HL-60 (cell line): ENCODE results near the gene GPR84.
"Not testable (repeated sequence)": the region's sequence is repeated elsewhere in the genome, so short reads cannot be mapped to it uniquely, and the experiment has no call there.

Experiments
- DNase-seq, 2 experiments: peaks; one replicate each; pipeline ENCODE4 v3.0.0-alpha.2; 2010 to 2020; ENCODE audit warnings: low read depth in 1 of 2, low spot score in 1 of 2
- H3K27ac ChIP-seq: fragments of 250-450 bp; sonication (Bioruptor Pico); replicated peaks from 2 replicates; pipeline ENCODE4 v1.5.1; 2020; ENCODE audit warnings: mild to moderate bottlenecking, moderate library complexity
- H3K27me3 ChIP-seq: fragments of 250-450 bp; sonication (Bioruptor Pico); 2 replicates; pipeline ENCODE4 v1.5.1; 2021; ENCODE audit warnings: mild to moderate bottlenecking, moderate library complexity; ENCODE audit not compliant: insufficient read depth, poor library complexity, severe bottlenecking
- H3K4me3 ChIP-seq: replicated peaks from 2 replicates; pipeline ENCODE4 v1.5.1; 2011; ENCODE audit warnings: mild to moderate bottlenecking, control low read depth, low read length; ENCODE audit not compliant: insufficient read depth
- GABPA ChIP-seq: IDR thresholded peaks from 2 replicates; pipeline ENCODE4 v1.6.1; 2012; ENCODE audit warnings: low read depth
- POLR2AphosphoS5 ChIP-seq: IDR thresholded peaks from 2 replicates; pipeline ENCODE4 v1.6.1; 2012; ENCODE audit warnings: low read depth
- SPI1 ChIP-seq: IDR thresholded peaks from 2 replicates; pipeline ENCODE4 v1.6.1; 2012; ENCODE audit warnings: low read depth, mild to moderate bottlenecking, borderline replicate concordance
- TF ChIP-seq, protein P1 (sequence below): IDR thresholded peaks from one replicate; pipeline ENCODE4 v1.5.1; 2011; ENCODE audit warnings: low read length, control low read depth, inconsistent platforms; ENCODE audit not compliant: insufficient read depth
- TF ChIP-seq, protein P2 (sequence below): IDR thresholded peaks from 2 replicates; pipeline ENCODE4 v1.6.1; 2012; ENCODE audit warnings: low read depth; ENCODE audit not compliant: insufficient replicate concordance

GPR84 gene

DNA sequence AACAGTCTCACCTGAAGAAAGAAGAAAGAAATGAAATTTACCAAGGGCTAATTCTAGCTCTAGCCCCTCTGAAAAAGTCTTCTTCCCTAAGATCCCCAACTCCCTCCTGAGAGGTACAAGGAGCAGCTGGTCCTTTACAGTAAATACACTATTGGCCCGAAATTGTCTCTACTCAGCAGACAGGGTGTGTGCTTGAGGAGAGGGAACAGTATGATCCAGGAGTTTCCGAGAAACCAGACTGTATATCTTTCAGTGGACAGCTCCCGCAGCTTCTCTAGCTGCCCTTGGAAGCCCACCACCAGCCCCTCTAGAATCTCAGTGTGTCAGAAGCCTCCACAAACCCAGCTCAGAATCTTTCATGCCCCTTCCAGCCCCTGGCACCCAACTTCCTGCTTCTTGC is 8.1 kb downstream of the GPR84 start:
- H3K27ac ChIP-seq = no peak overlapping the region
- TF ChIP-seq SPI1 (no peak), POLR2AphosphoS5 (no peak), GABPA (no peak)
- TF ChIP-seq, protein P1, sequence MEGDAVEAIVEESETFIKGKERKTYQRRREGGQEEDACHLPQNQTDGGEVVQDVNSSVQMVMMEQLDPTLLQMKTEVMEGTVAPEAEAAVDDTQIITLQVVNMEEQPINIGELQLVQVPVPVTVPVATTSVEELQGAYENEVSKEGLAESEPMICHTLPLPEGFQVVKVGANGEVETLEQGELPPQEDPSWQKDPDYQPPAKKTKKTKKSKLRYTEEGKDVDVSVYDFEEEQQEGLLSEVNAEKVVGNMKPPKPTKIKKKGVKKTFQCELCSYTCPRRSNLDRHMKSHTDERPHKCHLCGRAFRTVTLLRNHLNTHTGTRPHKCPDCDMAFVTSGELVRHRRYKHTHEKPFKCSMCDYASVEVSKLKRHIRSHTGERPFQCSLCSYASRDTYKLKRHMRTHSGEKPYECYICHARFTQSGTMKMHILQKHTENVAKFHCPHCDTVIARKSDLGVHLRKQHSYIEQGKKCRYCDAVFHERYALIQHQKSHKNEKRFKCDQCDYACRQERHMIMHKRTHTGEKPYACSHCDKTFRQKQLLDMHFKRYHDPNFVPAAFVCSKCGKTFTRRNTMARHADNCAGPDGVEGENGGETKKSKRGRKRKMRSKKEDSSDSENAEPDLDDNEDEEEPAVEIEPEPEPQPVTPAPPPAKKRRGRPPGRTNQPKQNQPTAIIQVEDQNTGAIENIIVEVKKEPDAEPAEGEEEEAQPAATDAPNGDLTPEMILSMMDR = no peak
- TF ChIP-seq, protein P2, sequence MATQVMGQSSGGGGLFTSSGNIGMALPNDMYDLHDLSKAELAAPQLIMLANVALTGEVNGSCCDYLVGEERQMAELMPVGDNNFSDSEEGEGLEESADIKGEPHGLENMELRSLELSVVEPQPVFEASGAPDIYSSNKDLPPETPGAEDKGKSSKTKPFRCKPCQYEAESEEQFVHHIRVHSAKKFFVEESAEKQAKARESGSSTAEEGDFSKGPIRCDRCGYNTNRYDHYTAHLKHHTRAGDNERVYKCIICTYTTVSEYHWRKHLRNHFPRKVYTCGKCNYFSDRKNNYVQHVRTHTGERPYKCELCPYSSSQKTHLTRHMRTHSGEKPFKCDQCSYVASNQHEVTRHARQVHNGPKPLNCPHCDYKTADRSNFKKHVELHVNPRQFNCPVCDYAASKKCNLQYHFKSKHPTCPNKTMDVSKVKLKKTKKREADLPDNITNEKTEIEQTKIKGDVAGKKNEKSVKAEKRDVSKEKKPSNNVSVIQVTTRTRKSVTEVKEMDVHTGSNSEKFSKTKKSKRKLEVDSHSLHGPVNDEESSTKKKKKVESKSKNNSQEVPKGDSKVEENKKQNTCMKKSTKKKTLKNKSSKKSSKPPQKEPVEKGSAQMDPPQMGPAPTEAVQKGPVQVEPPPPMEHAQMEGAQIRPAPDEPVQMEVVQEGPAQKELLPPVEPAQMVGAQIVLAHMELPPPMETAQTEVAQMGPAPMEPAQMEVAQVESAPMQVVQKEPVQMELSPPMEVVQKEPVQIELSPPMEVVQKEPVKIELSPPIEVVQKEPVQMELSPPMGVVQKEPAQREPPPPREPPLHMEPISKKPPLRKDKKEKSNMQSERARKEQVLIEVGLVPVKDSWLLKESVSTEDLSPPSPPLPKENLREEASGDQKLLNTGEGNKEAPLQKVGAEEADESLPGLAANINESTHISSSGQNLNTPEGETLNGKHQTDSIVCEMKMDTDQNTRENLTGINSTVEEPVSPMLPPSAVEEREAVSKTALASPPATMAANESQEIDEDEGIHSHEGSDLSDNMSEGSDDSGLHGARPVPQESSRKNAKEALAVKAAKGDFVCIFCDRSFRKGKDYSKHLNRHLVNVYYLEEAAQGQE = no peak
- H3K4me3 ChIP-seq = no peak overlapping the region
- no peaks in the 10 kb centered on the region for H3K27me3 ChIP-seq
- no peak for DNase-seq

DNA sequence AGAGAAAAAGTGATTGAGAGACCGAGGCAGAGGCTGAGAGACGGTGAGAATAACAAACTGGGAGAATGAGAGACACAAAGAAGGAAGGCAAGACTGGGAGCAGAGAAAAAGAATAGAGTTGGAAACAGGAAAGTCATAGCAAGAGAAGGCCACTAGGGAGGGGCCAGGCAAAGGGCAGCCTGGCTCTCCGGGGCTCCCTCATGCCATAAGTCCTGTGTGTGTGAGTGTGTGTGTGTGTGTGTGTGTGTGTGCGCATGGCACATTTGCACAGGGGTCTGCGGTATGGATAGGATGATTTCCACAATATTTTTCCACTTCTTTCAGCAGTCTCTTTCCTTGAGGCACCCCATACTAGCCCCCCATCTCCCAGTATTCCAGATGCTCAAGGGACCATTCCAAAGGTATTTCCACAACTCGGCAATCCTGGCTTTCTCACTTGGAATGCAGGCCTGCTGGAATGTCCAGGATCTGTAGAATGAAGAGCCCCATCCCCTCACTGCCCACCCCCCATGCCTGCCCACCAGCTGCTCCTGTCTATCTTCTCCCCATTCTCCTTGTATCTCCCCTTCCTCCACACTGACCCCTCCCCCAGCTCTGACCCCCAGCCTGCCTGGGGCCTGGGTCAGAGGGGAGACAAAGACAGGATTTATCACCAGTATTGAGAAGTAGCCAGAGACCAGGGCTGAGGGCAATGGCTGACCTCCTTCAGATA is 9.0 kb downstream of the GPR84 start:
- TF ChIP-seq GABPA (no peak), SPI1 (no peak), POLR2AphosphoS5 (no peak)
- TF ChIP-seq, protein P2 = no peak
- TF ChIP-seq, protein P1 = no peak
- no peak for DNase-seq
- Histone ChIP-seq H3K27me3 (no peaks in the 10 kb centered on the region), H3K4me3 (no peak overlapping the region), H3K27ac (no peak overlapping the region)

DNA sequence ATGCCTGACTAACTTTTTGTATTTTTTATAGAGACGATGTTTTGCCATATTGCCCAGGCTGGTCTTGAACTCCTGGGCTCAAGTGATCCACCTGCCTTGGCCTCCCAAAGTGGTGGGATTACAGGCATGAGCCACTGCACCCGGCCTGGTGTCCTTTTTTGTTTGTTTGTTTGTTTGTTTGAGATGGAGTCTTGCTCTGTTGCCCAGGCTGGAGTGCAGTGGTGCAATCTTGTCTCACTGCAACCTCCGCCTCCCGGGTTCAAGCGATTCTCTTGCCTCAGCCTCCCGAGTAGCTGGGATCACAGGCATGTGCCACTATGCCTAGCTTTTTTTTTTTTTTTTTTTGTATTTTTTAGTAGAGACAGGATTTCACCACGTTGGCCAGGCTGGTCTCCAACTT is 10.0 kb downstream of the GPR84 start:
- not testable (repeated sequence) for H3K27me3 ChIP-seq, H3K4me3 ChIP-seq, H3K27ac ChIP-seq, DNase-seq

DNA sequence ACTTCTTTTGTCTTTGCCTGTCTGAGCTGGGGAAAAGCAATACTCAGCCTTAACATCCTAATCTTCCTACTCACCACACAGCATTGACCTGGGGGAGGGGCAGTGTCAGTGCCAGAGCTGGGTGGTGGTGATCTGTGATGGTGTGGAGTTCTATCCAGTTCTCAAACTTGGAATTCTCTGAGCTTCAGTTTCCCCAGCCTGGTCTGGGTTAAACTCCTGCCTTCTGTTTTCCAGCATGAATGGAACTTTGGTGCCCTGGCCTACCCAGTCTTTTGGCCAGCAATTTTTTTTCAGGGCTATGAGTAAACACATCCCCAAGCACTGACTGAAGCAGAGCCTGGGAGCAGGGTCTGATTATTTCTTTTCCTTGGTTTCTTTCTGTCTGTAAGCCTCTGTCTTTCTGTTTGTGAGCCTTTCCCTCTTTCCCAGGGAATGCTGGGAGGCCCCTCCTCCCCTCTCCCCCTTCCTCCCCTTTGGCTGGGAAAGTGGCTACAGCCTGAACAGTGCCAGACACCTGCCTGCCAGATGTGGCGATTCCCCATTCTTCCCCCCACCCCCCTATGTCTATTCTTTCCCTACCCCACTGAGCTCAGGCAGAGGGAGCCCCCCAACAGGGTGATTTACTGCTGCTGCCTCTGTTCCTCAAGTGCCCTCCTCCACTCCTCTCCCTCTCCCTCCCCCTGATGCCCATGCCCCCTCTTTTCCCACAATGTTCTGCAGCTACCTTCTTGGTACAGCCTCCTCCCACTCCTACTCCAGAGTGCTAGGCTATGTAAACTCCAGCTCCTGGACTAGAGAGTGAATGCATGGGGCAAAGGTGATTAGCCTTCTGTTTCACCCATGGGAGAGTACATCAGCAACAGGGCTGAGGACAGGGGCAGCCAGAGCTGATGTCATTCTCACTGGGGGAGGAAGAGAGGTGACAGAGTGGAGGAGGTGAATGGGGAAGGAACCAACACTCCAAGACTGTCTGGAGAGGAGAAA is 11.1 kb downstream of the GPR84 start:
- H3K27ac ChIP-seq = no peak overlapping the region
- no peaks in the 10 kb centered on the region for H3K27me3 ChIP-seq
- DNase-seq = no peak
- no peak overlapping the region for H3K4me3 ChIP-seq
- no peak for TF ChIP-seq POLR2AphosphoS5
- TF ChIP-seq SPI1 = no peak
